Stimulated activated CD4-positive, alpha-beta T cell treated with anti-CD3 and anti-CD28 coated beads, Interleukin-12 subunit alpha, Interleukin-12 subunit beta, amount 100 ng/mL, for 24 hours (primary cell): ENCODE data around the gene KCNMB3.

Experiments
- DNase-seq, 2 experiments: peaks; one replicate each; pipeline ENCODE4 v3.0.0-alpha.2; 2020; ENCODE audit warnings: low read depth in 2 of 2

The KCNMB3 gene

DNA sequence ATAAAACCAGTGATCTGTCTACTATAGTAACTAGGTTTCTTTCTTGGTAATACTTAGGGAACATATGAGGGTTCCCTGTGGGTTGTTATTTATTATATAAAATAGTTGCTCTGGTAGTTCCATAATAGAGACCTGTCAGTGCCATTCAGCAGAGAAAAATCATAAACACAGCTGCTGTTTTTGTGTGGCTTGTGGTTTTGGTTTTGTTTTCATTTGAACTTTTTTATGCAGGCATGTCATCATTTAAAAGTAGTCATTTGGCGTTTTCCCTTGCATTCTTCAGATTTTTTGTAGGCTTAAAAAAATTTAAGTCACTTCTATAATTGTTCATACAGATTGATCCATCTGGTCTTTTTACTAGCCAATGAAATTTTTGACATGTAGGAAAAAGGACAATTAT is 54.8 kb downstream of the KCNMB3 start:
- DNase-seq: no peak

DNA sequence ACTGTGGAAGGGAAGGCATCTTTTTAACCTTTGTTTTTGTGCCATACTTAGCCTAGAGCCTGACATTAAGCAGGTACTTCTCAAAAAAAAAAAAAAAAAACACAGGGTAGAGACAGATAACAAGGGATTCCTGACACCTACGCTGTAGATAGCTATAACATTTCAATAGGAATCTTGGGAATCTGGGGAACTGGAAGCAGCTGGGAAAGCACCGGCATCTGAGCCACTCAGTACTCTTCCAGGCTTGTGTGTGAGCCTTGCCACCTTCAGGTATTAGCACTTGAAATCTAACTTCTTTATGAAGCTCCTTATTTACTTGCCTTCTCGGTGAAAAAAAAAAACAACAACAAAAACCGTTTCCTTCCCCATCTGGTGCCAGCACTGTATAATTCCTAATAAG is 56.0 kb downstream of the KCNMB3 start:
- DNase-seq: no peak
